Glutamatergic neuron (in vitro differentiated cells): ENCODE results near the gene IRGQ. TPM values are rescaled to one million over a fixed set of nuclear protein-coding genes. Genes with fewer than 3 reads are reported as not detected.
"Not testable (repeated sequence)": the region's sequence is repeated elsewhere in the genome, so short reads cannot be mapped to it uniquely, and the experiment has no call there.

Experiments used
- DNase-seq: peaks from one replicate; pipeline ENCODE4 v3.0.0; 2022
- H3K27ac Mint-ChIP-seq: one replicate; pipeline ENCODE4 v1.8.0; 2020; ENCODE audit warnings: mild to moderate bottlenecking, mixed read lengths, inconsistent platforms; ENCODE audit not compliant: unreplicated experiment
- H3K27me3 Mint-ChIP-seq: one replicate; pipeline ENCODE4 v1.8.0; 2020; ENCODE audit warnings: mild to moderate bottlenecking, moderate library complexity, mixed read lengths, inconsistent platforms; ENCODE audit not compliant: unreplicated experiment
- H3K36me3 Mint-ChIP-seq: one replicate; pipeline ENCODE4 v1.8.0; 2020; ENCODE audit warnings: mild to moderate bottlenecking, mixed read lengths, inconsistent platforms; ENCODE audit not compliant: unreplicated experiment
- H3K4me1 Mint-ChIP-seq: one replicate; pipeline ENCODE4 v1.8.0; 2020; ENCODE audit warnings: mild to moderate bottlenecking, low read depth, mixed read lengths, inconsistent platforms; ENCODE audit not compliant: unreplicated experiment
- H3K4me3 Mint-ChIP-seq: one replicate; pipeline ENCODE4 v1.8.0; 2020; ENCODE audit warnings: mild to moderate bottlenecking, mixed read lengths, inconsistent platforms; ENCODE audit not compliant: unreplicated experiment
- H3K9me3 Mint-ChIP-seq: one replicate; pipeline ENCODE4 v1.8.0; 2020; ENCODE audit warnings: mild to moderate bottlenecking, moderate library complexity, mixed read lengths, inconsistent platforms; ENCODE audit not compliant: unreplicated experiment
- total RNA-seq: library from RNA; stranded (reverse); fragmentation: NEBNext Ultra II Directional; extraction: Animal tissue kit (Norgen Biotek cat#: 25700); gene quantifications from one replicate; pipeline ENCODE4 v1.2.1, GENCODE V29; 2021; ENCODE audit not compliant: unreplicated experiment
- TF ChIP-seq, protein P1 (sequence below): fragments of 200-600 bp; sonication (generic); IDR thresholded peaks from one replicate; pipeline ENCODE4 v1.5.0; 2021; ENCODE audit not compliant: partially characterized antibody, unreplicated experiment

IRGQ gene
- total RNA-seq, 1 donor from 2014 or later = 184 TPM

DNA sequence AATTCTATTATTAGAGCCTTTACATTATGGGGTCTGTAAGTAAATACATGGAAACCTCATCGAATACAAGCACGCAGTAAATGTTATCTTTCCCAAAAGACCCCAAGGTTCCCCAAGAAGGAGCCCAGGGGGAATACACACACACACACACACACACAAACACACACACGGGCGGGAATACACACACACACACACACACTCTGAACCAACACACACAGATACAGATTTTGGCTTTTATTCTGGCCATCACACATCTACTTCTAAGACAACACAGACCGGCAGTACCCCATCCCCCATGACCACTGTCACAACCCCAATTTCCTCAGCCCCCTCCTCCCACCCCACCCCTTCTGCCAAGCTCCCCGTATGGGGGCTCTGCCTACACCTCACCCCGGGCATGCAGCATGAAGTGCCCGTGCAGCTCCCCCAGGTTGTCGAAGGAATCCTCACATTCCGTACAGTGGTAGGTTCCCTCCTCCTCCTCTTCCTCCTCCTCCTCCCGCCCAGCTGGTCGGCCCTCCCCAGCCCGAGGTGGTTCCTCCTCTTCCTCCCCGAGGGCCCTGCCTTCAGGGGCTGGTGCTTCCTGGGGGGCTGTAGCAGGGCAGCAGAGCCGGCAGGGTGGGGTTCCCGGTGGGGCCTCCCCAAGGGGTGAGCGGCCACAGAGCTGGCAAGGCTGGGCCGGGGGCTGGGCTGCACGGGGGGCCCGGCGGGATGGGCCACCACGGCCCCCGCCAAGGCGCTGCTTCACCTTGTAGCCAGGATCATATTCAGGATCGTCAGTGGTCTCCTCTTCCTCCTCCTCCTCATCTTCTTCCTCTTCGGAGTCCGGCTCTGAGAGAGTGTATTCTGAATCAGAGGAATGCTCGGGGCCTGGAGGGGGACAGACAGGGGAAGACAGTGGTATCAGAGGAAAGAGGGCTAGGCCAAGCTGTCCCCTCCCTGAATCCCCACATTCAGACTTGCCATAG is 11.6 kb upstream of the IRGQ start:
- Mint-ChIP-seq H3K27me3 (peaks cover 9% of the 10 kb centered on the region), H3K27ac (no peak overlapping the region), H3K4me1 (no peaks in the 10 kb centered on the region), H3K36me3 (peaks cover 16% of the 10 kb centered on the region), H3K9me3 (peaks cover 2% of the 10 kb centered on the region), H3K4me3 (no peak overlapping the region)
- TF ChIP-seq, protein P1, sequence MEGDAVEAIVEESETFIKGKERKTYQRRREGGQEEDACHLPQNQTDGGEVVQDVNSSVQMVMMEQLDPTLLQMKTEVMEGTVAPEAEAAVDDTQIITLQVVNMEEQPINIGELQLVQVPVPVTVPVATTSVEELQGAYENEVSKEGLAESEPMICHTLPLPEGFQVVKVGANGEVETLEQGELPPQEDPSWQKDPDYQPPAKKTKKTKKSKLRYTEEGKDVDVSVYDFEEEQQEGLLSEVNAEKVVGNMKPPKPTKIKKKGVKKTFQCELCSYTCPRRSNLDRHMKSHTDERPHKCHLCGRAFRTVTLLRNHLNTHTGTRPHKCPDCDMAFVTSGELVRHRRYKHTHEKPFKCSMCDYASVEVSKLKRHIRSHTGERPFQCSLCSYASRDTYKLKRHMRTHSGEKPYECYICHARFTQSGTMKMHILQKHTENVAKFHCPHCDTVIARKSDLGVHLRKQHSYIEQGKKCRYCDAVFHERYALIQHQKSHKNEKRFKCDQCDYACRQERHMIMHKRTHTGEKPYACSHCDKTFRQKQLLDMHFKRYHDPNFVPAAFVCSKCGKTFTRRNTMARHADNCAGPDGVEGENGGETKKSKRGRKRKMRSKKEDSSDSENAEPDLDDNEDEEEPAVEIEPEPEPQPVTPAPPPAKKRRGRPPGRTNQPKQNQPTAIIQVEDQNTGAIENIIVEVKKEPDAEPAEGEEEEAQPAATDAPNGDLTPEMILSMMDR = no peak
- DNase-seq = no peak

- Mint-ChIP-seq H3K4me3 (no peak overlapping the region), H3K36me3 (peaks cover 8% of the 10 kb centered on the region), H3K27ac (peak overlapping the region; percentile 48), H3K27me3 (peaks cover 9% of the 10 kb centered on the region), H3K4me1 (no peaks in the 10 kb centered on the region), H3K9me3 (peaks cover 2% of the 10 kb centered on the region)
- TF ChIP-seq, protein P1 = no peak
- no peak for DNase-seq
Measured at GRCh38 chr19:43606569-43607229, 10.8 kb upstream of the IRGQ start.

GRCh38 chr19:43605875-43606568 is 10.1 kb upstream of the IRGQ start:
- Mint-ChIP-seq H3K27me3 (peaks cover 9% of the 10 kb centered on the region), H3K27ac (no peak overlapping the region), H3K4me1 (no peaks in the 10 kb centered on the region), H3K4me3 (no peak overlapping the region), H3K36me3 (peaks cover 7% of the 10 kb centered on the region), H3K9me3 (peaks cover 2% of the 10 kb centered on the region)
- TF ChIP-seq, protein P1 = no peak
- DNase-seq = no peak

DNA sequence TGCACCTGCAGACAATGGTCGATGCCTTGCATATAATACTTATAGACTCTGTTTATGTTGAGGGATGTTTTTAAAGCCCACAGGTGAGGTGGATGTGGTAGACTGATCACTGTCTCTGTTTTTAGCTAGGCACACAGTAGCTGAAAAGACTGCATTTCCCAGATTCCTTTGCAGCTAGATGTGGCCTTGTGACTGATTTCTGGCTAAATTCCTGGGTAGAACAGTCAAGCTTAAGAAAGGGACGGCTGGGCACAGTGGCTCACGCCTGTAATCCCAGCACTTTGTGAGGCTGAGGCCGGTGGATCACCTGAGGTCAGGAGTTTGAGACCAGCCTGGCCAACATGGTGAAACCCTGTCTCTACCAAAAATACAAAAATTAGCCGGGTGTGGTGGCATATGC is 4.4 kb upstream of the IRGQ start:
- not testable (repeated sequence) for H3K4me1 Mint-ChIP-seq, H3K27me3 Mint-ChIP-seq, DNase-seq, H3K36me3 Mint-ChIP-seq, H3K4me3 Mint-ChIP-seq, H3K27ac Mint-ChIP-seq
- H3K9me3 Mint-ChIP-seq = peaks cover 14% of the 10 kb centered on the region

DNA sequence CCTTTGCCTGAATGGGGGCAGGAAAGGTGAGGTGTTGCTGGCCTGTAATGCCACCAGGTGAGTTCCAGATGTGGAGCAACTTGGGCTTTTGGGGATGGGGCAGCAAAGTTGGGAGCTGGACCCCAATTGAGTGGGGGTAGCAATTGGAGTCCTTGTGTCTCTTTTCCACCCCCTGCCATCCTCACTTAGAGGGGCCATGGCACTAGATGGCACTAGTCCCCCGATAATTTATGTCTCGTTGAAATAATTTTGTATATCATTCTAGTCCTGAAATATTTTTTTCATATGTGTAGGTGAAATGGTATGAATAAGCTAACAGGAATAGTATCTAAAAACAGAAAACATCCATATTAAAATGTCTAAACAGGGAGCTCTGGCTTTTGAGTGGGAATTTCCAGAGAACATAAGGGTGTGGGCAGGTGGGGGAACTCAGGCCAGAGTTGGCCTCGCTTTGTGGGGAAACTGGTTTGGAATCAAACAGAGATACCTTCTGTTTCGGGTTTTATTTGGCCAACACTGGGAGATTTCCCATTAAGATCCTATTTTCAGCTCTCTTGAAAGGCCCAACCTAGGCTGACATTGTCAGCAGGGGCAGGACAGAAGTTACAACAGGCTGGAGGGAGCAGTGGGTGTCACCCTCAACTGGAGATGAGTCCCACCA is 3.8 kb upstream of the IRGQ start:
- H3K27me3 Mint-ChIP-seq = peaks cover 7% of the 10 kb centered on the region
- DNase-seq = no peak
- H3K9me3 Mint-ChIP-seq = peaks cover 14% of the 10 kb centered on the region
- H3K36me3 Mint-ChIP-seq = no peaks in the 10 kb centered on the region
- H3K4me3 Mint-ChIP-seq = no peak overlapping the region
- TF ChIP-seq, protein P1 = no peak
- no peak overlapping the region for H3K27ac Mint-ChIP-seq
- H3K4me1 Mint-ChIP-seq = peaks cover 8% of the 10 kb centered on the region
